ENCODE measurements around the gene BAAT. TPM values are rescaled to one million over a fixed set of nuclear protein-coding genes. Genes with fewer than 3 reads are reported as not detected.
"Not testable (repeated sequence)": the region's sequence is repeated elsewhere in the genome, so short reads cannot be mapped to it uniquely, and the experiment has no call there.

Gene BAAT
- total RNA-seq, 1 donor from 2014 or later: not detected

DNA sequence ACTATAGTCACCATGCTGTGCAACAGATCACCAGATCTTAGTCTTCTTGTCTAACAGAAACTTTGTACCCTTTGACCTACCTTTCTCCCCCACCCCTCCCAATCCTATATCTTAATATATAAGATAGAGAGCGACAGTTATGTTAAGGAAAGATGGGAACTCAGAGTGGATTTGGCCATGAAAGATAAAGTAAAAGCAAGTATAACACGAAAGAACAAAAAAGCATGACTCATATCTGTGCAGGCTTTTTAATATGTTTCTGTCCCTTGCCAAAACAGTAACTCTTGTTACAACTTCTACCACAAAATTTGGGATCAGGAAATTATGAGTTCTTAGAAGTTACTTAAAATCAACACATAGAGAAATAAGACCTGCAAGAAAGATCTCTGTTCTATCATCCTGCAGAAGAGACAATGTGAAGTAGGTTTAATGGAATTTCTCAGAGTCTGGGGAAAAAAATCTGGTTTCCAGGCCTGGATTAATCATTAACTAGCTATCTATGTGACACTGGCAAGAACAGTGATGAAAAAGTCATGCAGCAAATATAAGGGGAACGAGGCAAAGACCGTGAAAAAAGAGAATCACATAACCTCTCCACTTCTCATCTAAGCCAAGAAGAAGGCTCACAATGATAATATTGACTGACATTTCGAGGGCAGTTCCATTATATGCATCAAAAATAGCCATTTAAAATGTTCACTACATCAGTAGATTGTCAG is 18.6 kb downstream of the BAAT start:
- no peak for DNase-seq (ENCODE audit: extremely low read depth, low read depth, low spot score)

- no peak for DNase-seq (ENCODE audit: extremely low read depth, low read depth, low spot score)
Observed at GRCh38 chr9:101365181-101365580, 19.6 kb downstream of the BAAT start.

DNA sequence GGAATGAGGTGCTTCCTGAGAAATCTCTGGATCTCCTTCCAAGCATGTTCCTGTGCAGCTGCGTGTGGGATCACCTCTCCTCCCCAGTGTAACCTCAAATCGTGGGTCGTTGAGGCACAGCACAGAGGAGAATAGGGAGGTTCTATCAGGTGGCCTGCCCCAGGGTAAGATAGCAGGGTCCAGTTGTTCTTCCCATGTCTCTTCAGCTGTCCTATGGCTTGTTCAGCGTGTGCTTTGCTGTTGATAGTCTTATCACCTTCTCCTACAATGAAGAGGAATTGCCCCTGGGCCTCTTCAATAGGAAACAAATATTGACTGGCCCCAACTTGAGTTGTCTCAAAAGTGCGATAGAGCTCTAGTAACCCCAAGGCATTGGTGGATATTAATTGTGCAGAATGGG is 22.4 kb downstream of the BAAT start:
- DNase-seq (ENCODE audit: extremely low read depth, low read depth, low spot score): no peak

DNA sequence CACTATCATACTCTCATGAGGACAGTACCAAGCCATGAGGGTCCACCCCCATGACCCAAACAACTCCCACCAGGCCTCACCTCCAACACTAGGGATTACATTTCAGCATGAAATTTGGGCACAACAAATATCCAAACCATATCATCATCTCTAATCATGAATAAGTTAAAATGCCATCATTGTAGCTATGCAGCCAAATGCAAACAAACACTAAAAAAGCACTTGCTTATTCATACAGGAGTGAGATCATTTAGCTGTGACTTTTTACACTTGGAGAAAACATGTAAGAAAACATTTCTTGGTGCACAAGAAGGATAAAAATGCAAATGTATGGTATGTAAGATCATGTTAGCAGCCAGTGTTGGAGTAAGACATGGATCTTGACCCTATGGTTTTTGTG is 24.2 kb downstream of the BAAT start:
- no peak for DNase-seq (ENCODE audit: extremely low read depth, low read depth, low spot score)

GRCh38 chr9:101359679-101360078 is 25.1 kb downstream of the BAAT start:
- no peak for DNase-seq (ENCODE audit: extremely low read depth, low read depth, low spot score)

DNA sequence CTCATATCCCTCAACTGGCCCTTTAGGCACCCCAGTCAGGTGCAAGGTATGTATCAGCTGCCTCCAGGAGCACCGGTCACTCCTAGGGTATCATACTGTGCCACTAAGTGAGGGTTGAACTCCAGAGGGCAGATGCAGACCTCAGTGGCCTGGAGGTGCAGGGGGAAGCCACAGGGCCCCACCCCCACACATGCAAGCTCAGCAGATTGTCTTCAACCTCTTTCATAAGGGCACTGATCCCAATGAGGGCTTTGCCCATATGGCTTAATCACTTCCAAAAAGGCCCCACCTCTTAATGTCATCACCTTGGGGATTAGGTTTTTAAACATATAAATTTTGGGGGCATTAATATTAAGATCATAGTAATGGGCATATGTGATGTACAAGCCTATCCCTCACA is 28.2 kb downstream of the BAAT start:
- no peak for DNase-seq (ENCODE audit: extremely low read depth, low read depth, low spot score)

DNA sequence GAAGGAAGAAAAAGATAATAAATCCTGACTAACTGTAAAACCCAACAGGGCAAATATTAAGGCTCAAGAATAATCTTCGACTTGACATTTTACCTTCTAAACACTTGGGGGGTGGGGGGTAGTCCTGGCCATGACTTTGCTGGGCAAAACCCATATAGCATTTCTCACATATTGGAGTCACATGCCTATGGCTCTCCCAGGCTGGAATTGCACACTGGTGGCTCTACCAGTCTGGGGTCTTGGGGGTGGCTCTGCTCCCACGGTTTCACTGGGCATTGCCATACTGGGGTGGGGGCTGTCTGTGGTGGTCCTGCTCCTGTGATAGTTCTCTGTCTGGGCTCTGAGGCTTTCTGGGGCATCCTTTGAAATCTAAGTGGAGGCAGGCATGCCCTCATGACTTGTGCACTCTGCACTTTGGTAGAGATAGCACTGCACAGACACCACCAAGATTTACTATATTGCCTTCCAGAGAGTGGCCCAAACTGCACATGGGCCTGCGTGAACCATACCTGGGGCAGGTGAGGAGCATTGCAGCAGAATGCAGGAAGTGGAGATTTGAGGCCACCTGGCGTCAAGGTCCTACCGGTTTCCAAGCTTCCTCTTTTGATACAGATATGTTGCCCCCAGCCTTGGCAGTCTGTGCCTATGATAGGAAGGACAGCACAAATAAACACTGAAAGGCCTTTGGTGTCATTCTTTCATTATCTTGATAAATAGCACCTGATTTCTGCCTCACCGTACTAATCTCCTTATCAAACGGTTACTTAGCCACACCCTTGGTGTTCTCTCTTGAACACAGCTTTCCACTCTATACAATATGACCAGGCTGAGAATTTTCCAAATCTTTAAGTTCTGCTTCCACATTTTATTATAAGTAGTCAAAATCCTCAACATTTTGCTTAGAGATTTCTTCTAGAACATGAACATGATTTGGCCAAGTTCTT is 29.8 kb downstream of the BAAT start:
- DNase-seq (ENCODE audit: extremely low read depth, low read depth, low spot score): no peak

GRCh38 chr9:101354143-101354764 is 30.6 kb downstream of the BAAT start:
- DNase-seq (ENCODE audit: extremely low read depth, low read depth, low spot score): no peak

GRCh38 chr9:101353683-101354082 is 31.1 kb downstream of the BAAT start:
- DNase-seq (ENCODE audit: extremely low read depth, low read depth, low spot score): no peak

- DNase-seq (ENCODE audit: extremely low read depth, low read depth, low spot score): no peak
Observed at GRCh38 chr9:101352892-101353463, 31.8 kb downstream of the BAAT start.

- no peak for DNase-seq (ENCODE audit: extremely low read depth, low read depth, low spot score)
Observed at GRCh38 chr9:101350285-101350684, 34.5 kb downstream of the BAAT start.

- no peak for DNase-seq (ENCODE audit: extremely low read depth, low read depth, low spot score)
Observed at GRCh38 chr9:101342595-101342994, 42.2 kb downstream of the BAAT start.

DNA sequence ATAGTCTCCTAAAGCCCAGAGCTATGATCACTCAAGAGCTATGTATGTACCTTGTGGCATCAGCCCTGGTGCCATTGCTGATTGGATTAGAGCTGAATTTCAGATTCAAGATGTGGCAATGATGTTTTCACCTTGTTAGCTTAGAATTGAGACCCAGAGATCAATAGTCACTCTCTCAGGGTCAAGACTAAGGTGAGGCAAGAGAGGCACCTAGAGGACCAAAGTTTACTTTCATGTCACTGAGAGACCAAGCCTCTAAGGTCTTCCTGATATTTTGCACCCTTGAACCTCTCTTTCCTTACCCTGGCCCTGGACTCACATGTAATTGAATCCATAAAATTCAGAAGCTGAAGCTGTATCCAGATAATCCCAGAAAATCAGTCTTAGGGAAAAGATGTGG is 42.8 kb downstream of the BAAT start:
- no peak for DNase-seq (ENCODE audit: extremely low read depth, low read depth, low spot score)

DNA sequence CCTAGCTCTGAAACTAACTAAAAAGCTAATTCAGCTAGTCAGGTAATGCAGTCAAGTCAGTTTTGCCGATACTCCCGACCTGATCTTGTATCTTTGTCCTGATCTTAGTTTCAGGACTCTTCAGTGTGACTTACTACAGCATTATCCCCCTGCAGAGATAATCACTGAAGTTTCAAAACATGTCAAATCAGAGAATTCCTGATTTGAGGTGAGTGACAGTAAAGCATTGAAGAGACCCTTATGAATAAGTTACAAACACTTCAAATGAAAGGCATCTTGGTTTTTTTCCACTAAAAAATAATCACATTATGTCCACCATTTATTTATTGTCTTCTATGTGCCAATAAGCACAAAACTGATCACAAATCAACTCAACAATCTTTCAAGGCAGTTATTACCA is 47.6 kb downstream of the BAAT start:
- DNase-seq (ENCODE audit: extremely low read depth, low read depth, low spot score): no peak

GRCh38 chr9:101336091-101336490 is 48.7 kb downstream of the BAAT start:
- DNase-seq (ENCODE audit: extremely low read depth, low read depth, low spot score): no peak

GRCh38 chr9:101333926-101334702 is 50.7 kb downstream of the BAAT start:
- DNase-seq (ENCODE audit: extremely low read depth, low read depth, low spot score): no peak

DNA sequence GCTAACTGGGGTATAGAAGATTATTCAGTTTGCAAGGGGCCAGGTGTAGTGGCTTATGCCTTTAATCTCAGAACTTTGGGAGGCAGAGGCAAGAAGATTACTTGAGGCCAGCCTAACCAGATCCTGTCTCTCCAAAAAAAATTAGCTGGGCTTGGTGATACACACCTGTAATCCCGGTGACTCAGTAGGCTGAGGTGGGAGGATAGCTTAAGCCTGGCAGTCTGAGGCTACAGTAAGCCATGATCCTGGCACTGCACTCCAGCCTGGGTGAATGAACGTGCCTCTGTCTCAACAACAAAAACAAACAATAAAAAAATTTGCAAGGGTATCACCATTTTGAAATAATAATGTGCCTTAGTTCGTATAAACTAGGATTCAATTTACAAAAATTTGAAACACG is 51.3 kb downstream of the BAAT start:
- DNase-seq (ENCODE audit: extremely low read depth, low read depth, low spot score): no peak

- no peak for DNase-seq (ENCODE audit: extremely low read depth, low read depth, low spot score)
Observed at GRCh38 chr9:101332362-101332761, 52.4 kb downstream of the BAAT start.

- not testable (repeated sequence) for DNase-seq (ENCODE audit: extremely low read depth, low read depth, low spot score)
Observed at GRCh38 chr9:101327422-101327909, 57.3 kb downstream of the BAAT start.

GRCh38 chr9:101326501-101326900 is 58.3 kb downstream of the BAAT start:
- no peak for DNase-seq (ENCODE audit: extremely low read depth, low read depth, low spot score)
